T-helper 2 cell treated with Interferon-gamma antibody and Interleukin-4, amounts not matched to agents 5 μg/mL and 100 μg/mL, for 36 hours (primary cell): Measurements from ENCODE around the gene OR51Q1.

Source experiments
- DNase-seq: peaks from one replicate; pipeline ENCODE4 v3.0.0; 2021; ENCODE audit warnings: low spot score
- H3K27ac Mint-ChIP-seq: one replicate; pipeline ENCODE4 v1.8.0; 2021; ENCODE audit warnings: mild to moderate bottlenecking, mixed read lengths
- H3K27me3 Mint-ChIP-seq: one replicate; pipeline ENCODE4 v1.8.0; 2021; ENCODE audit warnings: low read depth, mixed read lengths
- H3K36me3 Mint-ChIP-seq: one replicate; pipeline ENCODE4 v1.8.0; 2021; ENCODE audit warnings: low read depth, mixed read lengths
- H3K4me1 Mint-ChIP-seq: one replicate; pipeline ENCODE4 v1.8.0; 2021; ENCODE audit warnings: low read depth, mixed read lengths
- H3K4me3 Mint-ChIP-seq: one replicate; pipeline ENCODE4 v1.8.0; 2022; ENCODE audit warnings: mild to moderate bottlenecking, moderate library complexity, mixed read lengths
- H3K9me3 Mint-ChIP-seq: one replicate; pipeline ENCODE4 v1.8.0; 2021; ENCODE audit warnings: mixed read lengths

Gene OR51Q1

GRCh38 chr11:5421811-5422210 is at the start of gene OR51Q1:
Gene OR51Q1 (plus strand): TSS chr11:5422111. CDS start chr11:5422201, 90 bp downstream.
- Mint-ChIP-seq H3K27ac (no peak within 1 kb of the TSS), H3K9me3 (no peaks in the 10 kb centered on the region), H3K36me3 (no peaks in the 10 kb centered on the region), H3K27me3 (no peaks in the 10 kb centered on the region), H3K4me1 (no peaks in the 10 kb centered on the region), H3K4me3 (no peak within 1 kb of the TSS)
- no peak for DNase-seq

GRCh38 chr11:5380740-5381342 is 41.1 kb upstream of the OR51Q1 start:
- Mint-ChIP-seq H3K9me3 (no peaks in the 10 kb centered on the region), H3K27me3 (peaks cover 2% of the 10 kb centered on the region), H3K4me3 (no peak overlapping the region), H3K27ac (no peak overlapping the region), H3K36me3 (no peaks in the 10 kb centered on the region), H3K4me1 (no peaks in the 10 kb centered on the region)
- peak; percentile 8 for DNase-seq

GRCh38 chr11:5383576-5383975 is 38.3 kb upstream of the OR51Q1 start, which contains the start of gene OR51M1:
Gene OR51M1 (plus strand): TSS chr11:5383812. CDS start chr11:5389399, 5,587 bp downstream.
- Mint-ChIP-seq H3K9me3 (no peaks in the 10 kb centered on the region), H3K27ac (no peak within 1 kb of the TSS), H3K27me3 (peaks cover 2% of the 10 kb centered on the region), H3K4me3 (no peak within 1 kb of the TSS), H3K4me1 (no peaks in the 10 kb centered on the region), H3K36me3 (no peaks in the 10 kb centered on the region)
- DNase-seq = no peak

- H3K27ac Mint-ChIP-seq = no peak overlapping the region
- no peaks in the 10 kb centered on the region for H3K36me3 Mint-ChIP-seq
- no peaks in the 10 kb centered on the region for H3K9me3 Mint-ChIP-seq
- no peak overlapping the region for H3K4me3 Mint-ChIP-seq
- DNase-seq = no peak
- H3K4me1 Mint-ChIP-seq = no peaks in the 10 kb centered on the region
- peaks cover 2% of the 10 kb centered on the region for H3K27me3 Mint-ChIP-seq
Observed at GRCh38 chr11:5384335-5384734, 37.6 kb upstream of the OR51Q1 start.

GRCh38 chr11:5390210-5390609 is 31.7 kb upstream of the OR51Q1 start:
- no peak overlapping the region for H3K4me3 Mint-ChIP-seq
- H3K36me3 Mint-ChIP-seq = no peaks in the 10 kb centered on the region
- no peak for DNase-seq
- H3K27me3 Mint-ChIP-seq = no peaks in the 10 kb centered on the region
- no peak overlapping the region for H3K27ac Mint-ChIP-seq
- no peaks in the 10 kb centered on the region for H3K4me1 Mint-ChIP-seq
- no peaks in the 10 kb centered on the region for H3K9me3 Mint-ChIP-seq

- H3K9me3 Mint-ChIP-seq = no peaks in the 10 kb centered on the region
- no peaks in the 10 kb centered on the region for H3K27me3 Mint-ChIP-seq
- H3K27ac Mint-ChIP-seq = no peak overlapping the region
- H3K4me1 Mint-ChIP-seq = no peaks in the 10 kb centered on the region
- no peak overlapping the region for H3K4me3 Mint-ChIP-seq
- no peaks in the 10 kb centered on the region for H3K36me3 Mint-ChIP-seq
- no peak for DNase-seq
Observed at GRCh38 chr11:5394091-5394490, 27.8 kb upstream of the OR51Q1 start.

GRCh38 chr11:5398936-5399335 is 23.0 kb upstream of the OR51Q1 start:
- no peak for DNase-seq
- Mint-ChIP-seq H3K9me3 (no peaks in the 10 kb centered on the region), H3K4me1 (no peaks in the 10 kb centered on the region), H3K27ac (no peak overlapping the region), H3K4me3 (no peak overlapping the region), H3K27me3 (no peaks in the 10 kb centered on the region), H3K36me3 (no peaks in the 10 kb centered on the region)

GRCh38 chr11:5405173-5405572 is 16.7 kb upstream of the OR51Q1 start:
- Mint-ChIP-seq H3K27ac (no peak overlapping the region), H3K4me3 (no peak overlapping the region), H3K9me3 (no peaks in the 10 kb centered on the region), H3K36me3 (no peaks in the 10 kb centered on the region), H3K27me3 (no peaks in the 10 kb centered on the region), H3K4me1 (no peaks in the 10 kb centered on the region)
- DNase-seq = no peak

GRCh38 chr11:5420993-5421392 is 918 bp upstream of the OR51Q1 start:
- Mint-ChIP-seq H3K27ac (no peak overlapping the region), H3K4me1 (no peaks in the 10 kb centered on the region), H3K4me3 (no peak overlapping the region), H3K27me3 (no peaks in the 10 kb centered on the region), H3K36me3 (no peaks in the 10 kb centered on the region), H3K9me3 (no peaks in the 10 kb centered on the region)
- DNase-seq = no peak

GRCh38 chr11:5423131-5423530 is 1.2 kb downstream of the OR51Q1 start:
- Mint-ChIP-seq H3K4me3 (no peak overlapping the region), H3K4me1 (no peaks in the 10 kb centered on the region), H3K9me3 (no peaks in the 10 kb centered on the region), H3K36me3 (no peaks in the 10 kb centered on the region), H3K27me3 (peaks cover 6% of the 10 kb centered on the region), H3K27ac (no peak overlapping the region)
- DNase-seq = no peak

- no peaks in the 10 kb centered on the region for H3K27me3 Mint-ChIP-seq
- H3K4me1 Mint-ChIP-seq = no peaks in the 10 kb centered on the region
- no peak within 1 kb of the TSS for H3K27ac Mint-ChIP-seq
- no peak within 1 kb of the TSS for H3K4me3 Mint-ChIP-seq
- H3K36me3 Mint-ChIP-seq = no peaks in the 10 kb centered on the region
- no peaks in the 10 kb centered on the region for H3K9me3 Mint-ChIP-seq
- DNase-seq = no peak
Observed at GRCh38 chr11:5441414-5441813, 19.5 kb downstream of the OR51Q1 start, which contains the start of gene OR51I1. Gene OR51I1 (minus strand): TSS chr11:5441514. CDS start chr11:5441514, 0 bp downstream.

GRCh38 chr11:5443835-5444393 is 22.0 kb downstream of the OR51Q1 start:
- H3K27ac Mint-ChIP-seq = no peak overlapping the region
- no peaks in the 10 kb centered on the region for H3K27me3 Mint-ChIP-seq
- no peaks in the 10 kb centered on the region for H3K9me3 Mint-ChIP-seq
- no peaks in the 10 kb centered on the region for H3K36me3 Mint-ChIP-seq
- no peaks in the 10 kb centered on the region for H3K4me1 Mint-ChIP-seq
- DNase-seq = no peak
- H3K4me3 Mint-ChIP-seq = no peak overlapping the region

GRCh38 chr11:5449023-5449422 is 27.1 kb downstream of the OR51Q1 start, which contains the start of gene OR51I2:
Gene OR51I2 (plus strand): TSS chr11:5449323. CDS start chr11:5453489, 4,166 bp downstream.
- H3K9me3 Mint-ChIP-seq = no peaks in the 10 kb centered on the region
- no peak within 1 kb of the TSS for H3K4me3 Mint-ChIP-seq
- DNase-seq = no peak
- H3K27me3 Mint-ChIP-seq = no peaks in the 10 kb centered on the region
- H3K27ac Mint-ChIP-seq = no peak within 1 kb of the TSS
- no peaks in the 10 kb centered on the region for H3K4me1 Mint-ChIP-seq
- no peaks in the 10 kb centered on the region for H3K36me3 Mint-ChIP-seq

- DNase-seq = no peak
- no peaks in the 10 kb centered on the region for H3K9me3 Mint-ChIP-seq
- H3K27me3 Mint-ChIP-seq = no peaks in the 10 kb centered on the region
- no peaks in the 10 kb centered on the region for H3K36me3 Mint-ChIP-seq
- H3K4me3 Mint-ChIP-seq = no peak overlapping the region
- H3K27ac Mint-ChIP-seq = no peak overlapping the region
- no peaks in the 10 kb centered on the region for H3K4me1 Mint-ChIP-seq
Observed at GRCh38 chr11:5449432-5449831, 27.5 kb downstream of the OR51Q1 start.
